DND-41 (cell line): ENCODE measurements around the gene PDPR.
"Not testable (repeated sequence)": the region's sequence is repeated elsewhere in the genome, so short reads cannot be mapped to it uniquely, and the experiment has no call there.

Experiments
- CTCF ChIP-seq: IDR thresholded peaks from 2 replicates; pipeline ENCODE4 v1.5.1; 2012; ENCODE audit warnings: borderline replicate concordance, low read length, moderate library complexity, mild to moderate bottlenecking; ENCODE audit not compliant: poor library complexity, severe bottlenecking; ENCODE audit errors: extremely low read depth
- EZH2 ChIP-seq: IDR thresholded peaks from 3 replicates; pipeline ENCODE4 v1.6.1; 2012; ENCODE audit warnings: borderline replicate concordance, low read depth, mild to moderate bottlenecking, moderate library complexity, low read length, inconsistent platforms; ENCODE audit not compliant: severe bottlenecking

DNA sequence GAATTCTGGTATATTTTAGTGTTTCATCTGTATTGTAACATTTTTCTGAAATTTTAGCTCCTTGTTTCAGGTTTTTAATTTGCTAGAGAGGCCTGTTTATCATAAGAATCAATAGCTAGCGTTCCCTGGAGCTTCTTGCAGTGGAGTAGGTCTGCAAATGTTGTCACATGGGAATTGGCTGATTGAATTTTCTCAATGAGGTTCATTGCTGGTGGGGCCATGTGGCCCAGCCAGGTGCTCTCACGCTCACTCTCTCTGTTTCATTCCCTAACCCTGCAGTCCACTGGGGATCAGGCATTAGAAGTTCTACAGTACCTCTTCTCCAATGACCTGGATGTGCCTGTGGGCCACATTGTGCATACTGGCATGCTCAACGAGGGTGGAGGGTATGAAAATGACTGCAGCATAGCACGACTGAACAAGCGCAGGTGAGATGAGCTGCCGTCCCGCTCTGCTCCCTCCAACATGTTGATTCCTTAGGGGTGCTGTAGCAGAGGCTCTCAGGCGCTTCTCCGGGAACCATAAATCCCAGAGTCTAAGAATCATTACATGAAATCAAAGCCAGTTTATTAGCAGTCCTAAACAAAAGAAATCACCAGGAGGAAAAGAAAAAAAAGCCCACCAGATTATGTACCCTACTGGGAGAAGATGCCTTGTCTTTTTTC, 29.2 kb downstream of the PDPR start:
- TF ChIP-seq CTCF, EZH2: not testable (repeated sequence)
